Stimulated activated CD8-positive, alpha-beta memory T cell treated with anti-CD3 and anti-CD28 coated beads, Interleukin-7, amount 100 ng/mL, for 4 hours (primary cell): Measurements from ENCODE around the gene NLGN2.
A peak's percentile ranks its signal among the peaks of the same experiment; 100 is the strongest.

Experiments
- DNase-seq, 2 donors: peaks; one replicate each; pipeline ENCODE4 v3.0.0-alpha.2; 2020; ENCODE audit warnings: low read depth in 2 of 2

NLGN2 gene

GRCh38 chr17:7437950-7438614 lies 30.4 kb downstream of the NLGN2 start:
- DNase-seq, result peak in 1 of 2 donors; percentile 52

- DNase-seq, result no peak
Observed at GRCh38 chr17:7438656-7439460, 31.2 kb downstream of the NLGN2 start.

DNA sequence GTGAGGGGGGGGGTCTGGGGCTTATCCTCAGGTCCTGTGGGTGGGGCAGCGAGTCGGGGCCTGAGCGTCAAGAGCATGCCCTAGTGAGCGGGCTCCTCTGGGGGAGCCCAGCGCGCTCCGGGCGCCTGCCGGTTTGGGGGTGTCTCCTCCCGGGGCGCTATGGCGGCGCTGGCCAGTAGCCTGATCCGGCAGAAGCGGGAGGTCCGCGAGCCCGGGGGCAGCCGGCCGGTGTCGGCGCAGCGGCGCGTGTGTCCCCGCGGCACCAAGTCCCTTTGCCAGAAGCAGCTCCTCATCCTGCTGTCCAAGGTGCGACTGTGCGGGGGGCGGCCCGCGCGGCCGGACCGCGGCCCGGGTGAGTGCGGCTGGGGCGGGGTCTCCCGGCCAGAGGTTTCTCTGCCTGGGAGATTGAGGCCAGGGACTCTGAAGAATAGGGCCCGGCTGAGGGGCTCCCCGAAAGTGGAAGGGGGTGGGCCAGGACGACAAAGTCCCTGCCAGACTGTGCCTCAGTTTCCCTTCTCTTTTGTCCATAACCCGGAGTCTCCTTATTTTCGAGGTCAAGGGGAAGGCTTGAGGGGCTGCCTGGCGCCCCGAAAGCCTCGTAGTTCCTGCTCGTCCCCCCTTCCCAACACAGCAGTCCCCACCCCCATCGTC lies 31.9 kb downstream of the NLGN2 start, which contains the start of gene FGF11:
TSS of gene FGF11 (plus strand) at position 51 of the 651 bp plus-strand sequence. CDS start at position 160, 109 bp downstream.
- DNase-seq, result no peak

GRCh38 chr17:7440113-7440833 lies 32.6 kb downstream of the NLGN2 start:
- DNase-seq, result no peak

- no peak for DNase-seq
Observed at GRCh38 chr17:7440834-7441195, 33.2 kb downstream of the NLGN2 start.

- DNase-seq, result no peak
Observed at GRCh38 chr17:7441266-7441665, 33.6 kb downstream of the NLGN2 start.

GRCh38 chr17:7442142-7442541 lies 34.5 kb downstream of the NLGN2 start:
- no peak for DNase-seq

DNA sequence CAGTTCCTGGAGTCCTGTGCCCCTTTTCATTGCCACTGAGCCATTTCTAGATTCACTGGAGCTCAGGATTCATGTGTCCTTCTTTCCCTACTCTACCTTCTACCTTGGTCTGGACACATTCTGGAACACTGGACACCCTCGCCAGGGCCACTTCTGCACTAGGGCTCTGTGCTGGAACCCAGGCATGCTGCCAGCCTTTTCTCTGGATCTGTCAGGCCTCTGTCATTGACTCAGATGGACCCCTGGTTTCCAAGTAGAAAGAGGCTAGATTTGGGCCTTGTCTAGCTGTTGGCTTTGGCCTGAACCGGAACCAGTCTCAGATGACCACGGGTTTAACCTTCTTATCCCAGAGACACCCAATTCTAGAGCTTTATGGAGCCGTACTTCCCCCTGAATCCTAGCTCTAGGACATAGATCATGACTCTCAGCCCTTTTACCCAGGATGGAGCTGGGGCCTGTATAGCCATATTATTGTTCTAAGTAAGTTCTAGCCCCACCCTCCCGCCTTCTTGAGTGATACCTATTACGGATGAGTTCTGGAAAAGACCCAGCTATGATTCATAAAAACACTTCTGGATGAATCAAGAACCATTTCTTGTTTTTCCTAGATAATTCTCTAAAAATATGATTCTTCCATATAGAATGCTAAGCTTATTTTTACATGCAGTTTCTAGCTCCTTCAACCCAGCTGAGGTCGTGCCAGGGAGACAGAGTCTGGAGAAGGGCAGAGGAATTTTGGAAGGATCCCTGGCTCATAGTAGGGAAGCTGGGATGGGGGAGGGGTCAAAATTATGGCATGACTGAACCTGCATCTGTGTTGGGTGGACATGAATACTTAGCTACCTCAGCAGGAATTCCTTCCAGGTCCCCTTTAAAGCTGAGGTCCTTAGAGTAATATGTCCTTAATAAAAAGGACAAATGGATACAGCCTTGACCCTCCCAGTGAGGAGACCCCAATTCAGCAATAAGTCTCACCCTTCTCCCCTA lies 36.1 kb downstream of the NLGN2 start:
- no peak for DNase-seq

DNA sequence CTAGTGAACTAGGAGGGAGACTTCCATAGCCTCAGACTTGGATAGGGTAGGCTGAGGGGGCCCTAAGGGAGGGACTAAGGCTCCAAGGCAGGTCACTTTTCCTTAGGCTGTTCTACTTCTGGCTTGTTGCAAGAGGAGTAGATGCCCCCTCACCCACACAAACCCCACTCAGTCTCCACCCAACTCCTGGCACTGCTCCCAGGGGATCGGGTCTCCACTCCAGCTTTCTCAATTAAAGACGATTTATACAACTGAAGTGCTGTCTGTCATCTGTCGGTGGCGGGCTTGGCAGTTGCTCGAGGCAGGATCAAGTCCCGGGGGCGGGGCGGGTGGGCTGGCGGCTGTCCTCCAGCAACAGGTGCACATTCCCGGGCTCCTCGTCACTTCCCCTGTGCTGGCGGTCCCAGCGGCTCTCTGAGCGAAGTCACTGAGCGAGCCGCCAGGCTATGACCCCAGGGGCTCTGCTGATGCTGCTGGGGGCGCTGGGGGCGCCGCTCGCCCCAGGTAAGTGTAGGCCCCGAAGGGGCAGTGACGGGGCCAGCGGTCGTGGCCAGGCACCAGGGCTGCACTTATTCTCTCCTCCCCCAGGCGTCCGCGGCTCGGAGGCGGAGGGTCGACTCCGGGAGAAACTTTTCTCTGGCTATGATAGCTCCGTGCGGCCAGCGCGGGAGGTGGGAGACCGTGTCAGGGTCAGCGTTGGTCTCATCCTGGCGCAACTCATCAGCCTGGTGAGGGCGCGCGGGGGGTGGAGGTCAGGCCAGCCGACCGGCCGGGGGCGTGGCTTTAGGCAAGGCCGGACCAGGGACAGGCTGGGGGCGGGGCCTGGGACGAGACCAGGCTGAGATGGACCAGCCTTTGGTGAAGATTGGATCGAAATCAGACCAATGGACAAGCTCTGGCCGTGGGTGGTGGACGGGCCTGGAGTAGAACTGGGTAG lies 37.3 kb downstream of the NLGN2 start, which contains the start of gene CHRNB1:
TSS of gene CHRNB1 (plus strand) at position 380 of the 937 bp plus-strand sequence. CDS start at position 447, 67 bp downstream.
- DNase-seq, result no peak

DNA sequence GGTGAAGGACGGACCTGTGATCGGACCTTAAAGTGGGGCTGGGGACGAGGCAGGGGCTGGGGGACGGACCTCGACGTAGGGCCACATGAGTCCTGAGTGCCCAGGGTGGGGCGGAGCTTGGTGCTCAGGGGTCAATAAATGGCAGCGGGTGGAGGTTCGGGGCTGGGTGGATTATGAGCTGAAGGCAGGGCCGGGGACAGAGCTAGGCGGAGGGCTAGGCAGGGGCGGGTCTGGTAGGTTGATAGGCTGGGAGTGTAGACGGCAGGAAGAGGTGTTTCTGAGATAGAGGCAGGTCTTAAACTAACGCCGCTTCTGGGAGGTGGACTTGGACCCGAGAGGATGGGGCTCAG lies 37.9 kb downstream of the NLGN2 start:
- DNase-seq, result no peak

DNA sequence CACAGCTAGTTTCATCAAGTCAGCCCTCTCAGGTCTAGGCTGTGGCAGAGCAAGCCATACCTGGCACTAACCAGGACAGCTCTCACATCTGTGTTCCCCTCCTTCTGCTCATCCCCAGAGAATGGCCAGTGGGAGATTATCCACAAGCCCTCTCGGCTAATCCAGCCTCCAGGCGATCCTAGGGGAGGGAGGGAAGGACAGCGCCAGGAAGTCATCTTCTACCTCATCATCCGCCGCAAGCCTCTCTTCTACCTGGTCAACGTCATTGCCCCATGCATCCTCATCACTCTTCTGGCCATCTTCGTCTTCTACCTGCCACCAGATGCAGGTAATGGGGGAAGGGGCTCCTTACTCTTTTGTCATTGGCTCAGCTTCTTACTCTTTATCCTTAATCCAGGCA lies 40.8 kb downstream of the NLGN2 start:
- no peak for DNase-seq

- DNase-seq, result no peak
Observed at GRCh38 chr17:7459961-7460545, 52.4 kb downstream of the NLGN2 start.

GRCh38 chr17:7460850-7461660 lies 53.4 kb downstream of the NLGN2 start:
- no peak for DNase-seq

GRCh38 chr17:7462474-7463371 lies 55.1 kb downstream of the NLGN2 start:
- DNase-seq, result no peak

DNA sequence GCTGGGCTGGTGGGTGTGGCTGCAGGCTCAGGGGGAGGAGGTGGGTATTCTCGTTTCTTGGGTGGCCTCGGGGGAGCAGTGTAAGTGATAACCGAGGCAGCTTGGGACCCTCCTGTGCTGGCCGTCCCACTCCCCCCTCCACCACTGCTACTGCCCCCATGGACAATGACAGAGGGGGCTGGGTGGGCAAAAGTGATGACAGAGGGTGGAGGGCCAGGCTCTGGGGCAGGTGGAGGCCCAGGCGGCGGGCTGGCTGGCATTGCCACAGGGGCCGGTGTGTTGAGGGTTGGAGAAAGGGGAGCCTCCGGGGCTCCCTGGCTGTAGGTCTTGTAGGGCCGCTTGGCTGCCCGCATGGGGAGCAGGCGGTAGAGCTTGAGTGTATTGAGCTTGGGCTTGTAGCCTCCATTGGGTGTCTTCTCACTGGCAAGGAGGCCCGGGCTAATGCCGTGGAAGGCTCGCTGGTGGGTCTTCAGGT lies 55.8 kb downstream of the NLGN2 start:
- no peak for DNase-seq

- DNase-seq, result no peak
Observed at GRCh38 chr17:7464081-7464480, 56.4 kb downstream of the NLGN2 start.

- DNase-seq, result no peak
Observed at GRCh38 chr17:7465597-7466275, 58.1 kb downstream of the NLGN2 start.
